Glutamatergic neuron (in vitro differentiated cells): ENCODE data around the gene ARRB2. TPM values are rescaled to one million over a fixed set of nuclear protein-coding genes. Genes with fewer than 3 reads are reported as not detected.

ENCODE experiments used
- DNase-seq: peaks from one replicate; pipeline ENCODE4 v3.0.0; 2022
- H3K27ac Mint-ChIP-seq: one replicate; pipeline ENCODE4 v1.8.0; 2020; ENCODE audit warnings: mild to moderate bottlenecking, mixed read lengths, inconsistent platforms; ENCODE audit not compliant: unreplicated experiment
- H3K27me3 Mint-ChIP-seq: one replicate; pipeline ENCODE4 v1.8.0; 2020; ENCODE audit warnings: mild to moderate bottlenecking, moderate library complexity, mixed read lengths, inconsistent platforms; ENCODE audit not compliant: unreplicated experiment
- H3K36me3 Mint-ChIP-seq: one replicate; pipeline ENCODE4 v1.8.0; 2020; ENCODE audit warnings: mild to moderate bottlenecking, mixed read lengths, inconsistent platforms; ENCODE audit not compliant: unreplicated experiment
- H3K4me1 Mint-ChIP-seq: one replicate; pipeline ENCODE4 v1.8.0; 2020; ENCODE audit warnings: mild to moderate bottlenecking, low read depth, mixed read lengths, inconsistent platforms; ENCODE audit not compliant: unreplicated experiment
- H3K4me3 Mint-ChIP-seq: one replicate; pipeline ENCODE4 v1.8.0; 2020; ENCODE audit warnings: mild to moderate bottlenecking, mixed read lengths, inconsistent platforms; ENCODE audit not compliant: unreplicated experiment
- H3K9me3 Mint-ChIP-seq: one replicate; pipeline ENCODE4 v1.8.0; 2020; ENCODE audit warnings: mild to moderate bottlenecking, moderate library complexity, mixed read lengths, inconsistent platforms; ENCODE audit not compliant: unreplicated experiment
- total RNA-seq: library from RNA; stranded (reverse); fragmentation: NEBNext Ultra II Directional; extraction: Animal tissue kit (Norgen Biotek cat#: 25700); gene quantifications from one replicate; pipeline ENCODE4 v1.2.1, GENCODE V29; 2021; ENCODE audit not compliant: unreplicated experiment
- TF ChIP-seq, protein P1 (sequence below): fragments of 200-600 bp; sonication (generic); IDR thresholded peaks from one replicate; pipeline ENCODE4 v1.5.0; 2021; ENCODE audit not compliant: partially characterized antibody, unreplicated experiment

Gene ARRB2
- total RNA-seq, 1 donor from 2014 or later: 106 TPM

DNA sequence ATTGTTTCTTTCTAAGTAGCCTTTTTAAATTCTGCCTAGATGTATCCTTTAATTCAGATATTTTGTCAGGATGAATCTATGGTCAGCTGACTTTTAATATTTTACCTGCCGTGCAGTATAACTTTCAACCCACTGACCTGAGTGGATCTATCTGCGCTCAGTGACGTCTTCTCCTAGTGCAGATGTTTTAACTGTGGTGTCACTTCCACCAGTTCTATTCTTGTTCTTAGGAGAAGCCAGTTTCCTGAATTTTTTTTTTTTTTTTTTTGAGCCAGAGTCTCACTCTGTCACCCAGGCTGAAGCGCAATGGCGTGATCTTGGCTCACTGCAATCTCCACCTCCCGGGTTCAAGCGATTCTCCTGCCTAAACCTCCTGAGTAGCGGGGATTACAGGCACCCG is 56.3 kb downstream of the ARRB2 start:
- Mint-ChIP-seq H3K27ac (no peak overlapping the region), H3K36me3 (no peaks in the 10 kb centered on the region), H3K27me3 (peaks cover 6% of the 10 kb centered on the region), H3K9me3 (no peaks in the 10 kb centered on the region), H3K4me3 (no peak overlapping the region), H3K4me1 (no peaks in the 10 kb centered on the region)
- no peak for DNase-seq
- TF ChIP-seq, protein P1, sequence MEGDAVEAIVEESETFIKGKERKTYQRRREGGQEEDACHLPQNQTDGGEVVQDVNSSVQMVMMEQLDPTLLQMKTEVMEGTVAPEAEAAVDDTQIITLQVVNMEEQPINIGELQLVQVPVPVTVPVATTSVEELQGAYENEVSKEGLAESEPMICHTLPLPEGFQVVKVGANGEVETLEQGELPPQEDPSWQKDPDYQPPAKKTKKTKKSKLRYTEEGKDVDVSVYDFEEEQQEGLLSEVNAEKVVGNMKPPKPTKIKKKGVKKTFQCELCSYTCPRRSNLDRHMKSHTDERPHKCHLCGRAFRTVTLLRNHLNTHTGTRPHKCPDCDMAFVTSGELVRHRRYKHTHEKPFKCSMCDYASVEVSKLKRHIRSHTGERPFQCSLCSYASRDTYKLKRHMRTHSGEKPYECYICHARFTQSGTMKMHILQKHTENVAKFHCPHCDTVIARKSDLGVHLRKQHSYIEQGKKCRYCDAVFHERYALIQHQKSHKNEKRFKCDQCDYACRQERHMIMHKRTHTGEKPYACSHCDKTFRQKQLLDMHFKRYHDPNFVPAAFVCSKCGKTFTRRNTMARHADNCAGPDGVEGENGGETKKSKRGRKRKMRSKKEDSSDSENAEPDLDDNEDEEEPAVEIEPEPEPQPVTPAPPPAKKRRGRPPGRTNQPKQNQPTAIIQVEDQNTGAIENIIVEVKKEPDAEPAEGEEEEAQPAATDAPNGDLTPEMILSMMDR: no peak

DNA sequence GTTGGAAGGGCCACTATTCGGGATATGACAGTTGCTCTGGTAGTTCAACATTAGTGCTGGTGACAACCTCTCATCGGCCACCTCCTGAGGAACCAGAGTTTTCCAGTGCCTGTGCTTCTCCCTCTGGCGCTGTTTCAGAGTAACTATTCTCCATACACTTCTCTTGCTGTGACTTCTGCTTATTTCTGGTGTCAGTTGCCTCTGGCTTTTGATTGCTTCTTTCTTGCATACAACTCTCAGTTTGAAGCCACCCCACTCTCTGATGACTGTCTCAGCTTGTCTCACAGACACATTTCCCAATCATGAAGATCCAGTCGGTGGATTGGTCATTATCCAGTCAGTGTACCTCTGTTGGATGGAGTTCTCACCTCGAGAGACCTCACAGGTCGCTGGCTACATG is 57.9 kb downstream of the ARRB2 start:
- no peak overlapping the region for H3K27ac Mint-ChIP-seq
- TF ChIP-seq, protein P1: no peak
- H3K9me3 Mint-ChIP-seq: no peaks in the 10 kb centered on the region
- no peak overlapping the region for H3K4me3 Mint-ChIP-seq
- H3K36me3 Mint-ChIP-seq: no peaks in the 10 kb centered on the region
- H3K27me3 Mint-ChIP-seq: peaks cover 5% of the 10 kb centered on the region
- no peak for DNase-seq
- no peaks in the 10 kb centered on the region for H3K4me1 Mint-ChIP-seq

DNA sequence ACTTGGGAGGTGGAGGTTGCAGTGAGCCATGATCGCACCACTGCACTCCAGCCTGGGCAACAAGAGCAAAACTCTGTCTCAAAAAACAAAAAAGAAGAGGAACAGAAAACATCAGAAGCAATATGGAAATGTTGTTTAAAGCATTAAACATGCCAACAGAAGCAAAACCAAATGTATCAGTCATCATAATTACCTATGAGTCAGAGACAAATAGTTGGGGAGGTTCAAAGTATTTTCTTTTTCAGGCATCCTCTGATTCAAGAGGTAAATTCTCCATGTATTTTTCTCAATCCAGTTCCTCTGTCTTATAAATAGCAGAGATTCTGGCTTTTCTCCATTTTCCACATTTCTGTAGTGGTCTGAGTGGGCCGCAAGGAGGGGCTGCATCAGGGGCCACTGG is 59.2 kb downstream of the ARRB2 start:
- no peak for DNase-seq
- Mint-ChIP-seq H3K4me3 (no peak overlapping the region), H3K36me3 (no peaks in the 10 kb centered on the region), H3K27ac (no peak overlapping the region), H3K27me3 (peaks cover 5% of the 10 kb centered on the region), H3K4me1 (no peaks in the 10 kb centered on the region), H3K9me3 (no peaks in the 10 kb centered on the region)
- TF ChIP-seq, protein P1: no peak

Other genes starting within 250 kb of the ARRB2 start
- gene SPNS2, start 211.8 kb upstream of the ARRB2 start, total RNA-seq: 73.0 TPM
- 44.8 TPM for gene MYBBP1A, start 155.2 kb upstream of the ARRB2 start, total RNA-seq
- not detected for gene GGT6, start 150.1 kb upstream of the ARRB2 start, total RNA-seq
- gene SMTNL2, start 126.1 kb upstream of the ARRB2 start, total RNA-seq: 22.0 TPM
- not detected for gene ALOX15, start 69.0 kb upstream of the ARRB2 start, total RNA-seq
- gene PELP1, start 6.5 kb upstream of the ARRB2 start, total RNA-seq: 63.7 TPM
- gene MED11, start 20.8 kb downstream of the ARRB2 start, total RNA-seq: 12.5 TPM
- gene ZMYND15, start 29.2 kb downstream of the ARRB2 start, total RNA-seq: not detected
- gene CXCL16, start 29.3 kb downstream of the ARRB2 start, total RNA-seq: not detected
- not detected for gene TM4SF5, start 61.3 kb downstream of the ARRB2 start, total RNA-seq
- 2.5 TPM for gene VMO1, start 75.7 kb downstream of the ARRB2 start, total RNA-seq
- gene GLTPD2, start 78.3 kb downstream of the ARRB2 start, total RNA-seq: not detected
- gene PSMB6, start 85.5 kb downstream of the ARRB2 start, total RNA-seq: 128 TPM
- 61.4 TPM for gene PLD2, start 96.5 kb downstream of the ARRB2 start, total RNA-seq
- 130 TPM for gene MINK1, start 122.7 kb downstream of the ARRB2 start, total RNA-seq
- 11.1 TPM for gene C17orf107, start 188.9 kb downstream of the ARRB2 start, total RNA-seq
- gene CHRNE, start 192.5 kb downstream of the ARRB2 start, total RNA-seq: 0.69 TPM
- 0.47 TPM for gene GP1BA, start 221.6 kb downstream of the ARRB2 start, total RNA-seq
- gene SLC25A11, start 229.4 kb downstream of the ARRB2 start, total RNA-seq: 72.2 TPM
- 96.1 TPM for gene RNF167, start 229.6 kb downstream of the ARRB2 start, total RNA-seq
- 356 TPM for gene PFN1, start 237.9 kb downstream of the ARRB2 start, total RNA-seq
- 62.1 TPM for gene ENO3, start 240.5 kb downstream of the ARRB2 start, total RNA-seq